Hematopoietic multipotent progenitor cell treated with erythropoietin and hydrocortisone succinate and interleukin-3 and kit ligand, for 4 days (in vitro differentiated cells): ENCODE results near the gene MYO3A.
"Not testable (repeated sequence)": the region's sequence is repeated elsewhere in the genome, so short reads cannot be mapped to it uniquely, and the experiment has no call there.

Experiments
- DNase-seq: peaks from one replicate; pipeline ENCODE4 v3.0.0-alpha.2; 2015

MYO3A gene

GRCh38 chr10:26090026-26090425, 156.0 kb downstream of the MYO3A start:
- DNase-seq, result no peak

GRCh38 chr10:26090762-26091161, 156.7 kb downstream of the MYO3A start:
- DNase-seq, result no peak

- DNase-seq, result no peak
Observed at GRCh38 chr10:26093229-26093628, 159.2 kb downstream of the MYO3A start.

GRCh38 chr10:26095781-26096180, 161.8 kb downstream of the MYO3A start:
- DNase-seq, result no peak

GRCh38 chr10:26097549-26097948, 163.5 kb downstream of the MYO3A start:
- DNase-seq, result not testable (repeated sequence)

- no peak for DNase-seq
Observed at GRCh38 chr10:26112532-26112931, 178.5 kb downstream of the MYO3A start.

GRCh38 chr10:26138613-26139012, 204.6 kb downstream of the MYO3A start:
- no peak for DNase-seq

- DNase-seq, result no peak
Observed at GRCh38 chr10:26156019-26156418, 222.0 kb downstream of the MYO3A start.

- peak; percentile 9 for DNase-seq
Observed at GRCh38 chr10:26157734-26158133, 223.7 kb downstream of the MYO3A start.

- DNase-seq, result no peak
Observed at GRCh38 chr10:26169466-26169865, 235.4 kb downstream of the MYO3A start.

- DNase-seq, result no peak
Observed at GRCh38 chr10:26172131-26172530, 238.1 kb downstream of the MYO3A start.

- DNase-seq, result no peak
Observed at GRCh38 chr10:26173837-26174236, 239.8 kb downstream of the MYO3A start.

- no peak for DNase-seq
Observed at GRCh38 chr10:26177341-26177740, 243.3 kb downstream of the MYO3A start.

- DNase-seq, result no peak
Observed at GRCh38 chr10:26194275-26194674, 260.2 kb downstream of the MYO3A start.

- no peak for DNase-seq
Observed at GRCh38 chr10:26197248-26197647, 263.2 kb downstream of the MYO3A start.

- DNase-seq, result no peak
Observed at GRCh38 chr10:26198119-26198518, 264.1 kb downstream of the MYO3A start.

- DNase-seq, result no peak
Observed at GRCh38 chr10:26199841-26200240, 265.8 kb downstream of the MYO3A start.

GRCh38 chr10:26205223-26205622, 271.2 kb downstream of the MYO3A start:
- DNase-seq, result no peak

GRCh38 chr10:26211781-26212444, 277.9 kb downstream of the MYO3A start:
- DNase-seq, result no peak

- no peak for DNase-seq
Observed at GRCh38 chr10:26212511-26212910, 278.5 kb downstream of the MYO3A start.

- DNase-seq, result no peak
Observed at GRCh38 chr10:26213157-26213800, 279.2 kb downstream of the MYO3A start.

GRCh38 chr10:26214004-26214403, 280.0 kb downstream of the MYO3A start:
- no peak for DNase-seq

- DNase-seq, result no peak
Observed at GRCh38 chr10:26214551-26215395, 280.7 kb downstream of the MYO3A start.

- no peak for DNase-seq
Observed at GRCh38 chr10:26215396-26215934, 281.4 kb downstream of the MYO3A start.
